Activated CD4-positive, alpha-beta memory T cell treated with anti-CD3 and anti-CD28 coated beads for 36 hours (primary cell): ENCODE measurements around the gene PYCR2. TPM values are rescaled to one million over a fixed set of nuclear protein-coding genes. Genes with fewer than 3 reads are reported as not detected.
A peak's percentile ranks its signal among the peaks of the same experiment; 100 is the strongest.

Source experiments
- CTCF ChIA-PET: fragments of 350-600 bp; sonication (Branson Sonifier 250); formaldehyde crosslinking; loops from one replicate; lab custom pipeline; 2021; ENCODE audit warnings: antibody characterized with exemption, inconsistent platforms; lab: Charles Lee
- POLR2A ChIA-PET: fragments of 350-600 bp; sonication (Branson Sonifier 250); formaldehyde crosslinking; loops from one replicate; lab custom pipeline; 2021; ENCODE audit warnings: antibody characterized with exemption; lab: Charles Lee
- DNase-seq: peaks from one replicate; pipeline ENCODE4 v3.0.0-alpha.2; 2020
- H3K27ac Mint-ChIP-seq: one replicate; pipeline ENCODE4 v1.8.0; 2021; ENCODE audit warnings: mixed read lengths
- H3K27me3 Mint-ChIP-seq: one replicate; pipeline ENCODE4 v1.8.0; 2021; ENCODE audit warnings: mixed read lengths
- H3K36me3 Mint-ChIP-seq: one replicate; pipeline ENCODE4 v1.8.0; 2021; ENCODE audit warnings: mixed read lengths
- H3K4me1 Mint-ChIP-seq: one replicate; pipeline ENCODE4 v1.8.0; 2021; ENCODE audit warnings: low read depth, mixed read lengths
- H3K4me3 Mint-ChIP-seq: one replicate; pipeline ENCODE4 v1.8.0; 2021; ENCODE audit warnings: mild to moderate bottlenecking, mixed read lengths
- H3K9me3 Mint-ChIP-seq: one replicate; pipeline ENCODE4 v1.8.0; 2021; ENCODE audit warnings: mixed read lengths
- intact Hi-C: fragments of 100-400 bp; cut with micrococcal nuclease; formaldehyde crosslinking; loops from one replicate; pipeline ENCODE4 v1.15.1; 2023
- total RNA-seq, 2 experiments: library from RNA; stranded (reverse); gene quantifications; one replicate each; pipeline ENCODE4 v1.2.3, GENCODE V29; 2021

The PYCR2 gene
- total RNA-seq, 2 experiments from 2014 or later = 127 TPM

DNA sequence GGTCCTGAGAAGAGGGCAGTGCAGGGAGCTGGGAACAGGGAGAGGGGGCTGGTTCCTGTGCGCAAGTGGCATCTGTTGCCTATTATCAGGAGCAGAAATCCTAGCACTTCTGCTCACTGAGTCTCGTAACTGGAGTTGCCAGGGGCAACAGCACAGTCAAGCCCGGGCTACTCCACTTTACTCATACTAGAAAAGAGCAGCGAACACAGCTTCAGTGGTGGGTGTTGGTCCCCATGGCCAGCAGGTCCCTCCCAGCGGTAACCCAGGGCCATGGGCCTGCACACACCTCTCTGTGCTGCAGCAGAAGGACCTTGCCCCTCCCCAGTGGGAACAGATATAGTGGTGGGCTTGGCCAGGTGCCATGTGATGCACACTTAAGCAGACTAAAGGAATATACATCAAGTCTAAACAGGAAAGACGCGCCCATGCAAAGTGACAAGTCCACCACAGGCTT, 8.5 kb downstream of the PYCR2 start:
- DNase-seq = no peak
- Mint-ChIP-seq H3K36me3 (peaks cover 26% of the 10 kb centered on the region), H3K27ac (no peak overlapping the region), H3K9me3 (no peaks in the 10 kb centered on the region), H3K4me3 (no peak overlapping the region), H3K27me3 (no peaks in the 10 kb centered on the region), H3K4me1 (peaks cover 21% of the 10 kb centered on the region)
- CTCF ChIA-PET = interaction anchor here (3.1 kb wide), 1 partner anchor 442 kb away, joined by 7 read pairs; no protein-coding TSS in a partner anchor
- POLR2A ChIA-PET = interaction anchor here (0.7 kb wide), 1 partner anchor 32 kb away, joined by 3 read pairs; no protein-coding TSS in a partner anchor
- intact Hi-C loops = no loop called here

- H3K4me1 Mint-ChIP-seq = peaks cover 21% of the 10 kb centered on the region
Measured at GRCh38 chr1:225914947-225915346, 9.1 kb downstream of the PYCR2 start.

GRCh38 chr1:225914391-225914790, 9.7 kb downstream of the PYCR2 start:
- Mint-ChIP-seq H3K27me3 (no peaks in the 10 kb centered on the region), H3K4me3 (no peak overlapping the region), H3K36me3 (peaks cover 16% of the 10 kb centered on the region), H3K27ac (no peak overlapping the region), H3K4me1 (peaks cover 21% of the 10 kb centered on the region), H3K9me3 (no peaks in the 10 kb centered on the region)
- intact Hi-C loops = loop anchor here (5.0 kb wide), 1 partner anchor 47 kb away; no protein-coding TSS in a partner anchor
- ChIA-PET POLR2A (no interaction called here), CTCF (interaction anchor here (3.1 kb wide), 1 partner anchor 440 kb away, joined by 7 read pairs; no protein-coding TSS in a partner anchor)
- DNase-seq = no peak

More at GRCh38 chr1:225914947-225915346, 9.1 kb downstream of the PYCR2 start:
- intact Hi-C loops = loop anchor here (5.0 kb wide), 1 partner anchor 48 kb away; no protein-coding TSS in a partner anchor
- Mint-ChIP-seq H3K27me3 (no peaks in the 10 kb centered on the region), H3K36me3 (peaks cover 22% of the 10 kb centered on the region), H3K27ac (no peak overlapping the region), H3K4me3 (no peak overlapping the region), H3K9me3 (no peaks in the 10 kb centered on the region)
- CTCF ChIA-PET = interaction anchor here (3.1 kb wide), 1 partner anchor 441 kb away, joined by 7 read pairs; no protein-coding TSS in a partner anchor
- POLR2A ChIA-PET = no interaction called here
- DNase-seq = no peak

- Mint-ChIP-seq H3K4me1 (peaks cover 20% of the 10 kb centered on the region), H3K36me3 (no peaks in the 10 kb centered on the region), H3K9me3 (no peaks in the 10 kb centered on the region), H3K4me3 (no peak overlapping the region), H3K27ac (no peak overlapping the region), H3K27me3 (no peaks in the 10 kb centered on the region)
- intact Hi-C loops = loop anchor here (1.0 to 5.0 kb wide), 4 partner anchors 29 to 436 kb away; partner anchors contain the start of gene TMEM63A
- DNase-seq = peak; percentile 80
- ChIA-PET POLR2A (interaction anchor here (0.9 to 1.8 kb wide), 3 partner anchors 12 to 134 kb away, joined by 3 to 6 read pairs (median 4); partner anchors contain the start of genes PYCR2 and SRP9), CTCF (interaction anchor here (0.5 to 5.2 kb wide), 30 partner anchors 9 to 1474 kb away, joined by 3 to 41 read pairs (median 4); partner anchors contain the start of genes PYCR2, SDE2, SRP9 and TMEM63A)
Measured at GRCh38 chr1:225911191-225912130, 12.6 kb downstream of the PYCR2 start.

- Mint-ChIP-seq H3K4me1 (peaks cover 22% of the 10 kb centered on the region), H3K27ac (no peak overlapping the region), H3K27me3 (no peaks in the 10 kb centered on the region), H3K4me3 (no peak overlapping the region), H3K36me3 (no peaks in the 10 kb centered on the region), H3K9me3 (no peaks in the 10 kb centered on the region)
- ChIA-PET CTCF (interaction anchor here (0.9 to 5.2 kb wide), 8 partner anchors 11 to 435 kb away, joined by 3 to 41 read pairs (median 12); partner anchors contain the start of genes EPHX1, PYCR2, SRP9 and TMEM63A), POLR2A (no interaction called here)
- intact Hi-C loops = no loop called here
- no peak for DNase-seq
Measured at GRCh38 chr1:225909477-225909876, 14.6 kb downstream of the PYCR2 start.

- Mint-ChIP-seq H3K27me3 (no peaks in the 10 kb centered on the region), H3K36me3 (no peaks in the 10 kb centered on the region), H3K27ac (no peak overlapping the region), H3K9me3 (no peaks in the 10 kb centered on the region), H3K4me3 (no peak overlapping the region), H3K4me1 (peaks cover 22% of the 10 kb centered on the region)
- POLR2A ChIA-PET = no interaction called here
- CTCF ChIA-PET = interaction anchor here (0.8 to 5.2 kb wide), 5 partner anchors 11 to 434 kb away, joined by 3 to 35 read pairs (median 4); partner anchors contain the start of genes EPHX1 and SRP9
- no peak for DNase-seq
- intact Hi-C loops = no loop called here
Measured at GRCh38 chr1:225908773-225909172, 15.3 kb downstream of the PYCR2 start.

- Mint-ChIP-seq H3K9me3 (no peaks in the 10 kb centered on the region), H3K27me3 (no peaks in the 10 kb centered on the region), H3K36me3 (no peaks in the 10 kb centered on the region), H3K4me1 (peaks cover 22% of the 10 kb centered on the region), H3K27ac (no peak overlapping the region), H3K4me3 (no peak overlapping the region)
- intact Hi-C loops = no loop called here
- no peak for DNase-seq
- ChIA-PET POLR2A (no interaction called here), CTCF (interaction anchor here (0.8 to 5.2 kb wide), 5 partner anchors 10 to 433 kb away, joined by 3 to 35 read pairs (median 4); partner anchors contain the start of genes EPHX1 and SRP9)
Measured at GRCh38 chr1:225908013-225908640, 15.9 kb downstream of the PYCR2 start.

GRCh38 chr1:225907341-225907740, 16.7 kb downstream of the PYCR2 start:
- intact Hi-C loops = no loop called here
- Mint-ChIP-seq H3K27me3 (no peaks in the 10 kb centered on the region), H3K27ac (no peak overlapping the region), H3K4me3 (no peak overlapping the region), H3K9me3 (no peaks in the 10 kb centered on the region), H3K36me3 (no peaks in the 10 kb centered on the region), H3K4me1 (peaks cover 22% of the 10 kb centered on the region)
- CTCF ChIA-PET = interaction anchor here (1.0 kb wide), 1 partner anchor 130 kb away, joined by 3 read pairs; the partner anchor contains the start of gene SRP9
- no peak for DNase-seq
- POLR2A ChIA-PET = no interaction called here

DNA sequence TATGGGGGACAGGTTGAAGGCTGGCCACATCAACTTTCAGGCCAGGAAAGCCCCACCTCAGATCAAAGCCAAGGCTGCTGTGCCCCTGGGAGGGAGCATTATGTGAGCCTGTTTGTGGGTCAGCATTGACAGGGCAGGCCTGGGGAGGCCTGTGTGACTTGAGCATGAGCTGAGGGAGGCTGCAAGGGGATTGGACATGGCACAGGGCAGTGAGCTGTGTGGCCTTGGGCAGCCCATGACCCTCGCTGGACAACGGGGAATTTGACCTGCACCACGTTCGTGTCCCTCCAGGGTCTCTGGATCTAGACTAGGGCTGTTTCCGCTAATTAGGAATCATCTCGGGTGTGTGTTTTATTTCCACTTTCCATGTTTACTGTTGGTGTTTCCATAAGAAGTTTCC, 17.6 kb downstream of the PYCR2 start:
- DNase-seq = no peak
- POLR2A ChIA-PET = no interaction called here
- intact Hi-C loops = no loop called here
- Mint-ChIP-seq H3K36me3 (no peaks in the 10 kb centered on the region), H3K4me1 (peaks cover 19% of the 10 kb centered on the region), H3K9me3 (no peaks in the 10 kb centered on the region), H3K4me3 (no peak overlapping the region), H3K27me3 (no peaks in the 10 kb centered on the region), H3K27ac (no peak overlapping the region)
- CTCF ChIA-PET = interaction anchor here (1.0 kb wide), 2 partner anchors 26 to 129 kb away, joined by 3 read pairs; partner anchors contain the start of gene SRP9

GRCh38 chr1:225903623-225904022, 20.4 kb downstream of the PYCR2 start:
- no peak overlapping the region for H3K27ac Mint-ChIP-seq
- DNase-seq = no peak
- H3K36me3 Mint-ChIP-seq = no peaks in the 10 kb centered on the region
- ChIA-PET POLR2A (no interaction called here), CTCF (no interaction called here)
- H3K4me1 Mint-ChIP-seq = peaks cover 9% of the 10 kb centered on the region
- intact Hi-C loops = no loop called here
- H3K4me3 Mint-ChIP-seq = no peak overlapping the region
- H3K9me3 Mint-ChIP-seq = no peaks in the 10 kb centered on the region
- H3K27me3 Mint-ChIP-seq = no peaks in the 10 kb centered on the region
